BJ (cell line): ENCODE measurements around the gene LRP2. TPM values are rescaled to one million over a fixed set of nuclear protein-coding genes. Genes with fewer than 3 reads are reported as not detected.

Source experiments
- CTCF ChIA-PET: fragments of 350-600 bp; formaldehyde crosslinking; extraction: SDS; loops from one replicate; lab custom pipeline; 2021; ENCODE audit warnings: antibody characterized with exemption, inconsistent platforms; lab: Yijun Ruan, JAX
- POLR2A ChIA-PET: fragments of 300-600 bp; sonication (Branson Sonifier 250); formaldehyde crosslinking; extraction: SDS; loops from one replicate; lab custom pipeline; 2021; ENCODE audit warnings: antibody characterized with exemption; lab: Charles Lee
- DNase-seq: peaks from one replicate; pipeline ENCODE4 v3.0.0-alpha.2; 2011; ENCODE audit warnings: low read depth
- H3K27me3 ChIP-seq: 2 replicates; pipeline ENCODE4 v1.6.0; 2011; ENCODE audit warnings: low read length; ENCODE audit not compliant: control insufficient read depth, insufficient read depth
- H3K36me3 ChIP-seq: 2 replicates; pipeline ENCODE4 v1.5.1; 2011; ENCODE audit warnings: low read length; ENCODE audit not compliant: control insufficient read depth, insufficient read depth
- H3K4me3 ChIP-seq: 2 replicates; pipeline ENCODE4 v1.5.1; 2011; ENCODE audit warnings: low read depth, mild to moderate bottlenecking, control low read depth, low read length
- CTCF ChIP-seq: IDR thresholded peaks from 2 replicates; pipeline ENCODE4 v1.5.1; 2011; ENCODE audit warnings: low read depth, mild to moderate bottlenecking, control low read depth, inconsistent platforms, low read length, moderate library complexity; ENCODE audit not compliant: insufficient read depth
- polyA plus RNA-seq: library from polyadenylated mRNA; depleted of rRNA; stranded (reverse); fragments of >200 nt; gene quantifications from 2 replicates; pipeline ENCODE4 v1.2.3, GENCODE V29; 2011

Gene LRP2
- polyA plus RNA-seq, 1 experiment = not detected

GRCh38 chr2:169172151-169172735 is 190.1 kb downstream of the LRP2 start:
- TF ChIP-seq CTCF = no peak
- DNase-seq = no peak
- Histone ChIP-seq H3K36me3 (no peaks in the 10 kb centered on the region), H3K4me3 (no peak overlapping the region), H3K27me3 (no peaks in the 10 kb centered on the region)
- POLR2A ChIA-PET = no interaction called here
- CTCF ChIA-PET = interaction anchor here (0.7 to 1.2 kb wide), 2 partner anchors 13 to 1602 kb away, joined by 3 read pairs; no protein-coding TSS in a partner anchor

- no peak for DNase-seq
- ChIA-PET CTCF (no interaction called here), POLR2A (no interaction called here)
- Histone ChIP-seq H3K36me3 (no peaks in the 10 kb centered on the region), H3K4me3 (no peak overlapping the region), H3K27me3 (no peaks in the 10 kb centered on the region)
- no peak for TF ChIP-seq CTCF
Measured at GRCh38 chr2:169165791-169166190, 196.5 kb downstream of the LRP2 start.

- H3K4me3 ChIP-seq = no peak overlapping the region
- no peaks in the 10 kb centered on the region for H3K27me3 ChIP-seq
- CTCF ChIA-PET = no interaction called here
- DNase-seq = no peak
- no peak for TF ChIP-seq CTCF
- H3K36me3 ChIP-seq = no peaks in the 10 kb centered on the region
- POLR2A ChIA-PET = no interaction called here
Measured at GRCh38 chr2:169164311-169164710, 198.0 kb downstream of the LRP2 start.

- no peak for DNase-seq
- TF ChIP-seq CTCF = no peak
- ChIA-PET POLR2A (no interaction called here), CTCF (no interaction called here)
- H3K4me3 ChIP-seq = no peak overlapping the region
- H3K36me3 ChIP-seq = no peaks in the 10 kb centered on the region
- H3K27me3 ChIP-seq = no peaks in the 10 kb centered on the region
Measured at GRCh38 chr2:169162613-169163012, 199.7 kb downstream of the LRP2 start.

- Histone ChIP-seq H3K4me3 (no peak overlapping the region), H3K36me3 (no peaks in the 10 kb centered on the region), H3K27me3 (no peaks in the 10 kb centered on the region)
- TF ChIP-seq CTCF = no peak
- POLR2A ChIA-PET = no interaction called here
- CTCF ChIA-PET = no interaction called here
- no peak for DNase-seq
Measured at GRCh38 chr2:169160926-169161481, 201.3 kb downstream of the LRP2 start.
